A549 (cell line): ENCODE measurements around the gene NOTCH2. TPM values are rescaled to one million over a fixed set of nuclear protein-coding genes. Genes with fewer than 3 reads are reported as not detected.

ENCODE experiments used
- ATAC-seq, 2 experiments: fragments of 200-7000 bp in 1 of 2; fragments of >200 bp in 1 of 2; cut with Nextera tagmentation in 1 of 2; cut with Tn5 transposase in 1 of 2; 3 replicates each; pipeline versions ENCODE4 v1.8.0 to v1.9.1; 2018 to 2020; ENCODE audit warnings: mild to moderate bottlenecking in 1 of 2, moderate library complexity in 1 of 2
- CTCF ChIA-PET: fragments of 300-600 bp; sonication (Branson Sonifier 250); formaldehyde crosslinking; extraction: SDS; loops from one replicate; lab custom pipeline; 2021; ENCODE audit warnings: antibody characterized with exemption, inconsistent platforms; lab: Yijun Ruan, JAX
- POLR2A ChIA-PET: fragments of 350-600 bp; formaldehyde crosslinking; extraction: SDS; loops from one replicate; lab custom pipeline; 2021; ENCODE audit warnings: antibody characterized with exemption, inconsistent platforms; lab: Yijun Ruan, JAX
- DNase-seq, 2 experiments: peaks; one replicate each; pipeline versions ENCODE4 v3.0.0 to v3.0.0-alpha.2; 2011 to 2016; ENCODE audit warnings: low read depth in 1 of 2, low spot score in 1 of 2
- FAIRE-seq: peaks from 2 replicates; lab custom pipeline; 2011; peaks lifted over from hg19 to GRCh38; lab: Jason Lieb, UNC
- H3K27ac ChIP-seq, 2 experiments: fragments of >200 bp; sonication (Bioruptor Twin); formaldehyde crosslinking; 3 replicates each; pipeline ENCODE4 v1.5.1; 2016 to 2017
- H3K4me1 ChIP-seq: fragments of >200 bp; sonication (Bioruptor Twin); formaldehyde crosslinking; 3 replicates; pipeline ENCODE4 v1.6.1; 2016
- H3K4me2 ChIP-seq: fragments of >200 bp; sonication (Bioruptor Twin); formaldehyde crosslinking; 3 replicates; pipeline ENCODE4 v1.6.1; 2016
- H3K4me3 ChIP-seq: fragments of >200 bp; sonication (Bioruptor Twin); formaldehyde crosslinking; 3 replicates; pipeline ENCODE4 v1.5.1; 2016
- H3K9me3 ChIP-seq: fragments of >200 bp; sonication (Bioruptor Twin); formaldehyde crosslinking; 3 replicates; pipeline ENCODE4 v1.6.1; 2016
- CBX2 ChIP-seq: fragments of 200-600 bp; sonication (generic); IDR thresholded peaks from 2 replicates; pipeline ENCODE4 v1.6.1; 2016; ENCODE audit warnings: low read depth, mild to moderate bottlenecking, borderline replicate concordance
- CBX8 ChIP-seq: fragments of 200-600 bp; sonication (generic); IDR thresholded peaks from 2 replicates; pipeline ENCODE4 v1.6.1; 2016
- CEBPB ChIP-seq, 2 experiments: fragments of >200 bp in 1 of 2; sonication (Bioruptor Twin) in 1 of 2; formaldehyde crosslinking in 1 of 2; IDR thresholded peaks; 2 replicates each; pipeline ENCODE4 v1.6.1; 2012 to 2016
- CHD2 ChIP-seq: fragments of 150-350 bp; IDR thresholded peaks from 2 replicates; pipeline ENCODE4 v1.6.1; 2014; ENCODE audit warnings: low read length; ENCODE audit not compliant: partially characterized antibody
- CHD4 ChIP-seq: fragments of 200-600 bp; sonication (generic); IDR thresholded peaks from 2 replicates; pipeline ENCODE4 v1.6.1; 2016; ENCODE audit warnings: antibody characterized with exemption, mild to moderate bottlenecking, borderline replicate concordance
- GATA3 ChIP-seq: IDR thresholded peaks from 2 replicates; pipeline ENCODE4 v1.6.1; 2012; ENCODE audit warnings: borderline replicate concordance
- HEYL ChIP-seq: fragments of 250-450 bp; sonication (Bioruptor Pico); IDR thresholded peaks from 2 replicates; pipeline ENCODE4 v1.8.0; 2021; ENCODE audit warnings: mild to moderate bottlenecking, moderate library complexity
- HOXA7 ChIP-seq: fragments of 250-450 bp; sonication (Bioruptor Pico); IDR thresholded peaks from 2 replicates; pipeline ENCODE4 v1.5.0; 2020; ENCODE audit warnings: mild to moderate bottlenecking, moderate library complexity
- HOXB5 ChIP-seq: fragments of 250-450 bp; sonication (Bioruptor Pico); IDR thresholded peaks from 2 replicates; pipeline ENCODE4 v1.5.0; 2020; ENCODE audit warnings: mild to moderate bottlenecking, moderate library complexity
- JUN ChIP-seq, 2 experiments: fragments of >200 bp; sonication (Bioruptor Twin); formaldehyde crosslinking; IDR thresholded peaks; 2 replicates in 1 of 2; 3 replicates in 1 of 2; pipeline ENCODE4 v1.6.1; 2016 to 2017
- JUNB ChIP-seq: fragments of >200 bp; sonication (Bioruptor Twin); formaldehyde crosslinking; IDR thresholded peaks from 2 replicates; pipeline ENCODE4 v1.6.1; 2016
- MYC ChIP-seq: IDR thresholded peaks from 2 replicates; pipeline ENCODE4 v1.6.1; 2012; ENCODE audit warnings: mild to moderate bottlenecking, inconsistent platforms, low read length, improper control_type of control experiment, borderline replicate concordance
- NFE2L2 ChIP-seq: fragments of 150-350 bp; conservative IDR thresholded peaks from 2 replicates; pipeline ENCODE4 v1.6.1; 2014; ENCODE audit warnings: low read length
- NR3C1 ChIP-seq: fragments of >200 bp; sonication (Bioruptor Twin); formaldehyde crosslinking; IDR thresholded peaks from 3 replicates; pipeline ENCODE4 v1.6.1; 2017
- POLR2A ChIP-seq: IDR thresholded peaks from 2 replicates; pipeline ENCODE4 v1.6.1; 2012; ENCODE audit warnings: mild to moderate bottlenecking, low read length
- POLR2AphosphoS2 ChIP-seq: conservative IDR thresholded peaks from 2 replicates; pipeline ENCODE4 v1.6.1; 2012; ENCODE audit warnings: low read length, improper control_type of control experiment, inconsistent platforms
- RAD21 ChIP-seq, 2 experiments: fragments of >200 bp in 1 of 2; sonication (Bioruptor Twin) in 1 of 2; formaldehyde crosslinking in 1 of 2; IDR thresholded peaks in 1 of 2; conservative IDR thresholded peaks in 1 of 2; 2 replicates in 1 of 2; 3 replicates in 1 of 2; pipeline ENCODE4 v1.6.1; 2012 to 2018; ENCODE audit warnings: inconsistent platforms in 1 of 2
- RCOR1 ChIP-seq: fragments of 150-350 bp; IDR thresholded peaks from 2 replicates; pipeline ENCODE4 v1.6.1; 2014; ENCODE audit warnings: antibody characterized with exemption, low read length, low read depth
- RFX5 ChIP-seq: fragments of 450-650 bp; IDR thresholded peaks from 2 replicates; pipeline ENCODE4 v1.7.1; 2014; ENCODE audit warnings: antibody characterized with exemption, mild to moderate bottlenecking, moderate library complexity
- SREBF2 ChIP-seq: fragments of 450-650 bp; IDR thresholded peaks from 2 replicates; pipeline ENCODE4 v1.6.1; 2014; ENCODE audit warnings: mild to moderate bottlenecking, moderate library complexity
- TFCP2L1 ChIP-seq: fragments of 250-450 bp; sonication (Bioruptor Pico); IDR thresholded peaks from 2 replicates; pipeline ENCODE4 v1.5.0; 2021; ENCODE audit warnings: mild to moderate bottlenecking
- ZNF302 ChIP-seq: fragments of 250-450 bp; sonication (Bioruptor Pico); IDR thresholded peaks from 2 replicates; pipeline ENCODE4 v1.9.0; 2021; ENCODE audit warnings: inconsistent platforms, mild to moderate bottlenecking, moderate library complexity
- WGBS: methylation state at CpG from one replicate; pipeline ENCODE4 v1.1.6; 2017; ENCODE audit errors: missing lambda C conversion rate; 5-methylcytosine and 5-hydroxymethylcytosine counted together
- polyA plus RNA-seq, 4 experiments: library from polyadenylated mRNA; depleted of rRNA in 3 of 4; stranded (reverse); fragments of >200 nt; fragmentation: RNase III in 1 of 4; extraction: RNeasy Plus Mini Kit Qiagen cat#74134 plus additional on column Dnase treatment in 1 of 4; gene quantifications; 2 replicates in 3 of 4; 3 replicates in 1 of 4; pipeline ENCODE4 v1.2.3, GENCODE V29; 2011 to 2017
- TF ChIP-seq, protein P1 (sequence below): IDR thresholded peaks from 2 replicates; pipeline ENCODE4 v1.6.1; 2012; ENCODE audit warnings: low read depth, borderline replicate concordance
- TF ChIP-seq, protein P2 (sequence below): fragments of >200 bp; sonication (Bioruptor Twin); formaldehyde crosslinking; IDR thresholded peaks from 3 replicates; pipeline ENCODE4 v1.6.1; 2016
- TF ChIP-seq, protein P3 (sequence below): fragments of 250-450 bp; sonication (Bioruptor Pico); IDR thresholded peaks from 2 replicates; pipeline ENCODE4 v1.5.0; 2020; ENCODE audit warnings: low read depth, mild to moderate bottlenecking, moderate library complexity
- TF ChIP-seq, protein P4 (sequence below): fragments of 150-350 bp; IDR thresholded peaks from 2 replicates; pipeline ENCODE4 v1.6.1; 2014; ENCODE audit warnings: low read depth, mild to moderate bottlenecking, low read length

NOTCH2 gene
- polyA plus RNA-seq, 2 of the 4 experiments (the other 2 are of a cell fraction) = 11.6 to 15.0 TPM

DNA sequence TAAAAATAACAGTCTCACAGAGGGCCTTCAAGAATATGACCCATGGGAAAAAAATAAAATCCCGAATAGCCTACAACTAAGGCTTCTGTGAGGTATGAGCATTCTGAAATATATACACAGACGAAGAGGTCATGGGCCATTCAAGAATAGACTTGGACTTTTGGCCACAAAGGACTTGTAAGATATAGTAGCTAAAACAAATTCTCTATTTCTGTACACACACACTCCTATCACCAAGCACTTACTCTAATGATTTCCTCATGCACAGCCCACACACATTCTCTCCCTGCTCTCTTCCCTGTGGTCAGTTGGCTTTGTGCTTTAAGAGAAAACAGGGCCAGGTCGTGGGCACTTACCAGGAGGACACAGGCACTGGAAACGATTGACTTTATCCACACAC lies 103.4 kb downstream of the NOTCH2 start:
- WGBS = 77% methylated on average over 4 of the region's 4 CpGs
- Histone ChIP-seq H3K4me2 (no peak overlapping the region), H3K4me3 (no peak overlapping the region), H3K9me3 (no peaks in the 10 kb centered on the region), H3K4me1 (no peaks in the 10 kb centered on the region), H3K27ac (no peak overlapping the region)
- ChIA-PET POLR2A (no interaction called here), CTCF (interaction anchor here (2.3 kb wide), 1 partner anchor 17 kb away, joined by 12 read pairs; no protein-coding TSS in a partner anchor)
- TF ChIP-seq POLR2A (no peak), TFCP2L1 (CRISPR knock-in tag) (no peak), CHD4 (no peak), RCOR1 (no peak), HOXB5 (CRISPR knock-in tag) (no peak), CEBPB (IDR thresholded peaks at IDR 0.05) (no peak), NFE2L2 (no peak), RAD21 (conservative IDR thresholded peaks at IDR 0.05 in 1 of 2, IDR thresholded peaks at IDR 0.05 in 1 of 2) (no peak), MYC (no peak), ZNF302 (CRISPR knock-in tag) (no peak)
- TF ChIP-seq, protein P1, sequence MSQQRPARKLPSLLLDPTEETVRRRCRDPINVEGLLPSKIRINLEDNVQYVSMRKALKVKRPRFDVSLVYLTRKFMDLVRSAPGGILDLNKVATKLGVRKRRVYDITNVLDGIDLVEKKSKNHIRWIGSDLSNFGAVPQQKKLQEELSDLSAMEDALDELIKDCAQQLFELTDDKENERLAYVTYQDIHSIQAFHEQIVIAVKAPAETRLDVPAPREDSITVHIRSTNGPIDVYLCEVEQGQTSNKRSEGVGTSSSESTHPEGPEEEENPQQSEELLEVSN = no peak
- TF ChIP-seq, protein P2, sequence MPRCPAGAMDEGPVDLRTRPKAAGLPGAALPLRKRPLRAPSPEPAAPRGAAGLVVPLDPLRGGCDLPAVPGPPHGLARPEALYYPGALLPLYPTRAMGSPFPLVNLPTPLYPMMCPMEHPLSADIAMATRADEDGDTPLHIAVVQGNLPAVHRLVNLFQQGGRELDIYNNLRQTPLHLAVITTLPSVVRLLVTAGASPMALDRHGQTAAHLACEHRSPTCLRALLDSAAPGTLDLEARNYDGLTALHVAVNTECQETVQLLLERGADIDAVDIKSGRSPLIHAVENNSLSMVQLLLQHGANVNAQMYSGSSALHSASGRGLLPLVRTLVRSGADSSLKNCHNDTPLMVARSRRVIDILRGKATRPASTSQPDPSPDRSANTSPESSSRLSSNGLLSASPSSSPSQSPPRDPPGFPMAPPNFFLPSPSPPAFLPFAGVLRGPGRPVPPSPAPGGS = no peak
- TF ChIP-seq, protein P3, sequence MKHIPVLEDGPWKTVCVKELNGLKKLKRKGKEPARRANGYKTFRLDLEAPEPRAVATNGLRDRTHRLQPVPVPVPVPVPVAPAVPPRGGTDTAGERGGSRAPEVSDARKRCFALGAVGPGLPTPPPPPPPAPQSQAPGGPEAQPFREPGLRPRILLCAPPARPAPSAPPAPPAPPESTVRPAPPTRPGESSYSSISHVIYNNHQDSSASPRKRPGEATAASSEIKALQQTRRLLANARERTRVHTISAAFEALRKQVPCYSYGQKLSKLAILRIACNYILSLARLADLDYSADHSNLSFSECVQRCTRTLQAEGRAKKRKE (CRISPR knock-in tag) = no peak
- ATAC-seq (no peak), FAIRE-seq (no peak), DNase-seq (no peak)

DNA sequence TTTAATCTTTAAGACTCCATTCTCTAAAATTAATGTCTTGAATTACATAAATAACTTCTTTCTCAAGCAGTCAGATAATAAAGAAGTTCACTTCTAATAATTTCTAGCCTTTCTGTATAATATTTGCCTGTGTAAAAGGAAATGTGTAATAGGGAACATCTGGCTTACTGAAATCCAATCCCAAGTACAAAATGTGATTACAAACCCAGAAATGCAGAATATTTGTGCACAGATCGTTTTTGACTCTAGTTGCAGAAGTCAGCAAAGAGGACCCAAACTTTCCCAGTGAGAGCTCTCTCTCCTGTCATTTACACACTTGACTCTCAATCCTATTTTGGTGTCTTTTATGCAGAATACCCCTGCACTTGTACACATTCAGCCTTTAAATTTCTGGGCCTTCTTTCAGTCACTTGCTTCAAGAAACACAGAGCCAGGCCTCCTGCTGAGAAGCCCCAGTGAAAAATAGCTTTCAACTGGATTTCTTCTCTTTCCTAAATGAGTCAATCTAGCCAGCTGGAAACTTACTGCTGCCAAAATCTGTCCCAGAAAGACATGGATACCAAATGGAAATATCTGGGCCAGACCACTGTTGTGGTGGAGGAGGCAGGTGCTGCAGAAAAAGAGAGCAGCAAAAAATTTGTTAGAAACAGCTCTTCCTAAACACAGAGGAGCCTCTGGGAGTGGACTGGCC lies 104.6 kb downstream of the NOTCH2 start:
- 56% methylated on average over 1 of the region's 1 CpG for WGBS
- H3K9me3 ChIP-seq = no peaks in the 10 kb centered on the region
- no peak overlapping the region for H3K4me2 ChIP-seq
- TF ChIP-seq HEYL (CRISPR knock-in tag) (no peak), HOXA7 (CRISPR knock-in tag) (no peak), POLR2A (no peak), JUN (IDR thresholded peaks at IDR 0.05) (no peak), RFX5 (no peak), MYC (no peak), CBX2 (no peak), CBX8 (no peak), GATA3 (no peak), HOXB5 (CRISPR knock-in tag) (no peak), JUNB (no peak), SREBF2 (no peak), POLR2AphosphoS2 (no peak), NR3C1 (no peak), CHD2 (no peak)
- TF ChIP-seq, protein P4, sequence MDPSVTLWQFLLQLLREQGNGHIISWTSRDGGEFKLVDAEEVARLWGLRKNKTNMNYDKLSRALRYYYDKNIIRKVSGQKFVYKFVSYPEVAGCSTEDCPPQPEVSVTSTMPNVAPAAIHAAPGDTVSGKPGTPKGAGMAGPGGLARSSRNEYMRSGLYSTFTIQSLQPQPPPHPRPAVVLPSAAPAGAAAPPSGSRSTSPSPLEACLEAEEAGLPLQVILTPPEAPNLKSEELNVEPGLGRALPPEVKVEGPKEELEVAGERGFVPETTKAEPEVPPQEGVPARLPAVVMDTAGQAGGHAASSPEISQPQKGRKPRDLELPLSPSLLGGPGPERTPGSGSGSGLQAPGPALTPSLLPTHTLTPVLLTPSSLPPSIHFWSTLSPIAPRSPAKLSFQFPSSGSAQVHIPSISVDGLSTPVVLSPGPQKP = no peak
- TF ChIP-seq, protein P1 = no peak
- FAIRE-seq = no peak
- no peak overlapping the region for H3K4me3 ChIP-seq
- no peak overlapping the region for H3K27ac ChIP-seq
- H3K4me1 ChIP-seq = no peaks in the 10 kb centered on the region
- CTCF ChIA-PET = interaction anchor here (2.3 kb wide), 1 partner anchor 16 kb away, joined by 12 read pairs; no protein-coding TSS in a partner anchor
- no peak for ATAC-seq
- no peak for DNase-seq
- POLR2A ChIA-PET = no interaction called here
